PC-9 (cell line): ENCODE results near the gene AIG1. TPM values are rescaled to one million over a fixed set of nuclear protein-coding genes. Genes with fewer than 3 reads are reported as not detected.

Source experiments
- BruUV-seq: library from RNA; stranded (reverse); fragments of 400-500 nt; replicated peaks from 2 replicates; lab custom pipeline; 2021; lab: Mats Ljungman, UMichigan
- CTCF ChIA-PET: fragments of 300-600 bp; sonication (Branson Sonifier 250); formaldehyde crosslinking; loops from one replicate; lab custom pipeline; 2022; ENCODE audit warnings: antibody characterized with exemption; lab: Charles Lee
- POLR2A ChIA-PET: fragments of 300-600 bp; sonication (Branson Sonifier 250); formaldehyde crosslinking; loops from one replicate; lab custom pipeline; 2022; ENCODE audit warnings: antibody characterized with exemption; ENCODE audit not compliant: unreplicated experiment; lab: Charles Lee
- DNase-seq, 2 experiments: peaks; one replicate each; pipeline versions ENCODE4 v3.0.0 to v3.0.0-alpha.2; 2015 to 2022; ENCODE audit warnings: mixed read lengths in 1 of 2
- H2AFZ ChIP-seq: fragments of 200-600 bp; sonication (generic); 2 replicates; pipeline ENCODE4 v1.8.1; 2017; ENCODE audit warnings: antibody characterized with exemption
- H3F3A ChIP-seq: fragments of 200-600 bp; sonication (generic); 2 replicates; pipeline ENCODE4 v1.8.1; 2017; ENCODE audit warnings: antibody characterized with exemption, mild to moderate bottlenecking, low read depth; ENCODE audit not compliant: insufficient read depth
- H3K27ac ChIP-seq: fragments of 200-600 bp; sonication (generic); 2 replicates; pipeline ENCODE4 v1.6.1; 2016; ENCODE audit warnings: mixed run types
- H3K27me3 ChIP-seq: fragments of 200-600 bp; sonication (generic); 2 replicates; pipeline ENCODE4 v1.6.1; 2016; ENCODE audit warnings: low read depth, mixed run types; ENCODE audit not compliant: insufficient read depth
- H3K36me3 ChIP-seq: fragments of 200-600 bp; sonication (generic); 2 replicates; pipeline ENCODE4 v1.6.1; 2016; ENCODE audit warnings: low read depth, mixed run types
- H3K4me1 ChIP-seq: fragments of 200-600 bp; sonication (generic); replicated peaks from 2 replicates; pipeline ENCODE4 v1.6.1; 2016; ENCODE audit warnings: mixed run types; ENCODE audit not compliant: insufficient read depth
- H3K4me2 ChIP-seq: fragments of 200-600 bp; sonication (generic); 2 replicates; pipeline ENCODE4 v1.6.1; 2017; ENCODE audit warnings: mixed run types
- H3K4me3 ChIP-seq: fragments of 200-600 bp; sonication (generic); 2 replicates; pipeline ENCODE4 v1.6.1; 2016; ENCODE audit warnings: mixed run types
- H3K79me2 ChIP-seq: fragments of 200-600 bp; sonication (generic); 2 replicates; pipeline ENCODE4 v1.6.1; 2017; ENCODE audit warnings: low read depth, mixed run types
- H3K9me2 ChIP-seq: fragments of 200-600 bp; sonication (generic); 2 replicates; pipeline ENCODE4 v1.8.1; 2017; ENCODE audit warnings: mild to moderate bottlenecking; ENCODE audit not compliant: insufficient read depth
- H3K9me3 ChIP-seq: fragments of 200-600 bp; sonication (generic); 2 replicates; pipeline ENCODE4 v1.8.1; 2016; ENCODE audit warnings: low read depth; ENCODE audit not compliant: insufficient read depth
- H4K20me1 ChIP-seq: fragments of 200-600 bp; sonication (generic); 2 replicates; pipeline ENCODE4 v1.8.1; 2017; ENCODE audit not compliant: insufficient read depth
- CTCF ChIP-seq: fragments of 200-600 bp; sonication (generic); conservative IDR thresholded peaks from 2 replicates; pipeline ENCODE4 v1.6.1; 2017; ENCODE audit warnings: mixed run types, antibody characterized with exemption, mild to moderate bottlenecking, moderate library complexity
- EZH2 ChIP-seq: fragments of 200-600 bp; sonication (generic); IDR thresholded peaks from 2 replicates; pipeline ENCODE4 v1.8.0; 2017; ENCODE audit warnings: antibody characterized with exemption, low read depth
- intact Hi-C: fragments of 100-400 bp; cut with micrococcal nuclease; formaldehyde crosslinking; loops from one replicate; pipeline ENCODE4 v1.10.0; 2022; ENCODE audit not compliant: unreplicated experiment
- total RNA-seq: library from RNA; stranded (reverse); gene quantifications from 2 replicates; pipeline ENCODE4 v1.2.3, GENCODE V29; 2021

Gene AIG1
- total RNA-seq, 1 experiment from 2014 or later = 37.7 TPM

DNA sequence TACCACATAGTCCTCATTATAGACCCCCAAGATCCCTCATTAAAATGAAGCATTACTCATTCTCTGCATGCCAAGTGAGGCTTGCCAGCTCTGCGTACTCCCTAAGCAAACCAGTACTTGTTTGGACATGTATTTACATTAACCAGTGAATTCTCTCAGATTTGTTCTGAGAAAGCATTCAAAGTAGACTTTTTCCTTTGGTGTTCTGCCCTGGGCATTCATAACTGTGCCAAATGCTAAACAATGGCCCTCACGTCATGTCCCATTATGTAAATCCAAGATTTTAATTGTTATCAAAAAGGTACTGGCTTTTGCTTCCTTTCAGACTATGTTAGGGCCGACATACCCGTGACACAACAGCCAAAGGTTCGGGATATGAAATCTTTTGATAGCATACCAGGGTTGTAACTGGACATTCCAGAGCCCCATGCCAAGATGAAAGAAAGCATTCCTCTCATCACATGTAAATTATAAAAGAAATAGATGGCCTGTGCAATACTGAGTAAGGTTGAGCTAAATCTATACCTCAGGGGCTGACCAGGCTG is 225.6 kb downstream of the AIG1 start:
- H3K27me3 ChIP-seq = no peaks in the 10 kb centered on the region
- H3K27ac ChIP-seq = no peak overlapping the region
- H4K20me1 ChIP-seq = no peaks in the 10 kb centered on the region; the same call in 1 of the 2 replicates
- no peak overlapping the region for H3K4me2 ChIP-seq
- ChIA-PET CTCF (no interaction called here), POLR2A (no interaction called here)
- TF ChIP-seq EZH2 (no peak), CTCF (no peak)
- no peak overlapping the region for H2AFZ ChIP-seq
- no peak for DNase-seq
- H3K4me1 ChIP-seq = no peaks in the 10 kb centered on the region
- H3K4me3 ChIP-seq = no peak overlapping the region
- no peaks in the 10 kb centered on the region for H3K9me2 ChIP-seq
- intact Hi-C loops = no loop called here
- BruUV-seq = no TSS peak
- H3K79me2 ChIP-seq = no peaks in the 10 kb centered on the region
- H3K36me3 ChIP-seq = no peaks in the 10 kb centered on the region
- no peaks in the 10 kb centered on the region for H3F3A ChIP-seq
- no peaks in the 10 kb centered on the region; the same call in 1 of the 2 replicates for H3K9me3 ChIP-seq

- Histone ChIP-seq H2AFZ (no peak overlapping the region), H3K9me3 (no peaks in the 10 kb centered on the region; the same call in 1 of the 2 replicates), H3K4me2 (no peak overlapping the region), H3K27me3 (no peaks in the 10 kb centered on the region), H3K4me1 (no peaks in the 10 kb centered on the region), H3K9me2 (no peaks in the 10 kb centered on the region), H3K4me3 (no peak overlapping the region), H4K20me1 (no peaks in the 10 kb centered on the region; the same call in 1 of the 2 replicates), H3K36me3 (no peaks in the 10 kb centered on the region), H3F3A (no peaks in the 10 kb centered on the region), H3K27ac (no peak overlapping the region), H3K79me2 (no peaks in the 10 kb centered on the region)
- TF ChIP-seq CTCF = no peak
- no peak for TF ChIP-seq EZH2
- BruUV-seq = no TSS peak
- intact Hi-C loops = no loop called here
- ChIA-PET POLR2A (no interaction called here), CTCF (no interaction called here)
- DNase-seq = no peak
Measured at GRCh38 chr6:143288923-143289322, 228.2 kb downstream of the AIG1 start.

- no peaks in the 10 kb centered on the region for H3K9me2 ChIP-seq
- no peaks in the 10 kb centered on the region for H3K79me2 ChIP-seq
- no peak for TF ChIP-seq CTCF
- no peaks in the 10 kb centered on the region for H3K4me1 ChIP-seq
- no peaks in the 10 kb centered on the region; the same call in 1 of the 2 replicates for H4K20me1 ChIP-seq
- no peaks in the 10 kb centered on the region for H3K27me3 ChIP-seq
- no peak overlapping the region for H3K27ac ChIP-seq
- H2AFZ ChIP-seq = no peak overlapping the region
- no peaks in the 10 kb centered on the region for H3K36me3 ChIP-seq
- intact Hi-C loops = no loop called here
- ChIA-PET POLR2A (no interaction called here), CTCF (no interaction called here)
- no peak overlapping the region for H3K4me2 ChIP-seq
- BruUV-seq = no TSS peak
- H3K4me3 ChIP-seq = no peak overlapping the region
- H3K9me3 ChIP-seq = no peaks in the 10 kb centered on the region; the same call in 1 of the 2 replicates
- no peak for DNase-seq
- H3F3A ChIP-seq = no peaks in the 10 kb centered on the region
Measured at GRCh38 chr6:143290206-143290605, 229.5 kb downstream of the AIG1 start.
